ENCODE results near the gene VPREB3.
"Not testable (repeated sequence)": the region's sequence is repeated elsewhere in the genome, so short reads cannot be mapped to it uniquely, and the experiment has no call there.

Gene VPREB3

GRCh38 chr22:23763954-23764353, 9.7 kb upstream of the VPREB3 start:
- no peak for DNase-seq

- DNase-seq, result no peak
Measured at GRCh38 chr22:23763579-23763945, 9.3 kb upstream of the VPREB3 start.

GRCh38 chr22:23762842-23763578, 8.8 kb upstream of the VPREB3 start, which contains the start of gene C22orf15:
TSS of gene C22orf15 (plus strand) at chr22:23762990. CDS start at chr22:23763307, 317 bp downstream.
- DNase-seq, result no peak

- DNase-seq, result no peak
Measured at GRCh38 chr22:23760056-23760455, 5.8 kb upstream of the VPREB3 start.

- DNase-seq, result no peak
Measured at GRCh38 chr22:23759566-23759965, 5.3 kb upstream of the VPREB3 start.

GRCh38 chr22:23756891-23757290, 2.7 kb upstream of the VPREB3 start:
- DNase-seq, result no peak

- no peak for DNase-seq
Measured at GRCh38 chr22:23755711-23756110, 1.5 kb upstream of the VPREB3 start.

- DNase-seq, result no peak
Measured at GRCh38 chr22:23754980-23755636, 883 bp upstream of the VPREB3 start.

GRCh38 chr22:23753385-23753784, 840 bp downstream of the VPREB3 start:
- no peak for DNase-seq

- no peak for DNase-seq
Measured at GRCh38 chr22:23752750-23753149, 1.5 kb downstream of the VPREB3 start.

- DNase-seq, result no peak
Measured at GRCh38 chr22:23752090-23752691, 2.0 kb downstream of the VPREB3 start.

- DNase-seq, result no peak
Measured at GRCh38 chr22:23751441-23751996, 2.7 kb downstream of the VPREB3 start.

GRCh38 chr22:23750714-23751440, 3.3 kb downstream of the VPREB3 start, which contains the start of gene ZNF70:
TSS of gene ZNF70 (minus strand) at chr22:23751112. CDS start at chr22:23745140, 5,972 bp downstream.
- DNase-seq, result peak; percentile 32

GRCh38 chr22:23750367-23750713, 3.9 kb downstream of the VPREB3 start:
- DNase-seq, result no peak

GRCh38 chr22:23749841-23750301, 4.4 kb downstream of the VPREB3 start:
- DNase-seq, result no peak

GRCh38 chr22:23745791-23746190, 8.4 kb downstream of the VPREB3 start:
- DNase-seq, result no peak

GRCh38 chr22:23744485-23744884, 9.7 kb downstream of the VPREB3 start:
- no peak for DNase-seq

- DNase-seq, result no peak
Measured at GRCh38 chr22:23744001-23744400, 10.2 kb downstream of the VPREB3 start.

- DNase-seq, result no peak
Measured at GRCh38 chr22:23743303-23743705, 10.9 kb downstream of the VPREB3 start.

- DNase-seq, result no peak
Measured at GRCh38 chr22:23742505-23743264, 11.5 kb downstream of the VPREB3 start.

GRCh38 chr22:23737696-23738095, 16.5 kb downstream of the VPREB3 start:
- DNase-seq, result no peak

- DNase-seq, result not testable (repeated sequence)
Measured at GRCh38 chr22:23728108-23728507, 26.1 kb downstream of the VPREB3 start.
